ENCODE results near the gene OTUD6A.
"Not testable (repeated sequence)": the region's sequence is repeated elsewhere in the genome, so short reads cannot be mapped to it uniquely, and the experiment has no call there.

OTUD6A gene

DNA sequence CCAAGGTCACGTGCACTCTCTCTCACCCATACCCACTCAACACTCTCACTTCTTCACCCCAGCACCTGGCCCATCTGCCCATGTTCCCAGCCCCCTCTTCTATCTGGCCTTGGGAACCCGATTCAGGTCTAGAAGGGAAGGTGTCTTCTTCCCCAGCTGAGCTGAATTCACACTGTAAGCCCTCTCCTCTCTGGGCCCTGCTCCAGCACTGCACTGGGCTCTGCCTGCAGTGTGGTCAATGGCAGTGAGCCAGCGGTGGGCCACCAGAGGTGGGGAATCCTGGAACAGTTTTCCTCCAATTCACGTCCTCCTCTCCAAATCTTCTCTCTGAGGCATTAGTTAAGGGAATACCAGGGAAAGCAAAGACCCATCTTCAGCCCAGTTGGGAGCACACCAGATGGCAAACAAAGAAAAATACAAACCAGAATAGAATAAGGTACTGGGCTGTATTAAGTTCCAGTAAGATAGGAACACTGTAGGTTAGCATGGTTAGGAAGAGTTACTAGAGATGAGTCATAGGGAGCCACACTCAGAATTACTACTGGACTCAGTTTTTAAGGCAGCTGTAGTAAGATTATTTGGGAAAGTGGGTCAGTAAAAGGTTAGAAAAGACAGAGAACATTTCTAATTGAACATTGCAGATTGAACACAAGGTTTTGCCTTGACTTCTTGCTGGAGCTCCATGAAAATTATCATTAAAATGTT lies 17.6 kb upstream of the OTUD6A start:
- no peak overlapping the region for H3K27ac ChIP-seq
- no peak for DNase-seq (ENCODE audit: low read depth, low spot score)

DNA sequence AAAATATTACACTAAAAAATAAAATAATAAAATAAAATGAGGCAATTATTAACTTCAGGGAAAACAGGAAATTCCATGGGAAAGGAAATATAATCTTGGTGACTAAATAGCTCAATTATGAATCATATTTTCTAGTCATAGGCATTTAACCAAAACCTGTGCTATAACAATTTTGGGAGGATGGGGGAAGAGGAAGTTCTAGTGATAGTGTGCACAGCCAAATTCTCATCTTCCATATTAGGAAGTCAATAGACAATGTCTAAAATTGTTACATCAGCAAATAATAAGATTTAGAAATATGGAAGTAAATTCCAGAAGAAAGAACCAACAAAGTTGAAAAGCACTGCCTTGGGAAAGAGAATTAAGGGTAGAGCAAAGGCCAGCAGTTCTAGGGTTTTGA lies 15.3 kb upstream of the OTUD6A start:
- no peak for DNase-seq (ENCODE audit: low read depth, low spot score)
- peak overlapping the region; percentile 9 for H3K27ac ChIP-seq

- no peak for DNase-seq (ENCODE audit: low read depth, low spot score)
- no peak overlapping the region for H3K27ac ChIP-seq
Observed at GRCh38 chrX:70049406-70049805, 12.9 kb upstream of the OTUD6A start.

DNA sequence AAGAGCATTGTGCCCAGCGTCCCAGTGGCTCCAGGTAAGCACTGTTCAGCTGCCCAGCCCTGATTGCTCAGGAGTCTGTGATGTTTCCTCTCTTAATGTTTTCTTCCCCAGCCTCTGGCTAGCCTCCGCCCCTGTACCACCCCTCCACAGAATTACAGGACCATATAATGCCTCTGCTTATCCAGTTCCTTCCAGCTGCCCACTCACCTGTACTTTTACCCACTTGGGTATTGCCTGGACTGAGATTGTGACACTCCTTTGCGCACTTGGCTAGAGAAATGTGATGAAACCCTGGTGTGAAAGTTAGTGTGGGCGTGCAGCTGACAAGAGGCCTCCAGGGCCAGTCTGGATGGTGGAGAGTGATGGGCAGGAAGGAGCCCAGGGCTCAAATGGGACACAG lies 12.3 kb upstream of the OTUD6A start, which contains the start of gene AWAT2:
AWAT2 (minus strand) TSS at position 14 of the 400 bp plus-strand sequence; CDS start at position 8, 6 bp downstream.
- no peak for DNase-seq (ENCODE audit: low read depth, low spot score)
- no peak within 1 kb of the TSS for H3K27ac ChIP-seq

DNA sequence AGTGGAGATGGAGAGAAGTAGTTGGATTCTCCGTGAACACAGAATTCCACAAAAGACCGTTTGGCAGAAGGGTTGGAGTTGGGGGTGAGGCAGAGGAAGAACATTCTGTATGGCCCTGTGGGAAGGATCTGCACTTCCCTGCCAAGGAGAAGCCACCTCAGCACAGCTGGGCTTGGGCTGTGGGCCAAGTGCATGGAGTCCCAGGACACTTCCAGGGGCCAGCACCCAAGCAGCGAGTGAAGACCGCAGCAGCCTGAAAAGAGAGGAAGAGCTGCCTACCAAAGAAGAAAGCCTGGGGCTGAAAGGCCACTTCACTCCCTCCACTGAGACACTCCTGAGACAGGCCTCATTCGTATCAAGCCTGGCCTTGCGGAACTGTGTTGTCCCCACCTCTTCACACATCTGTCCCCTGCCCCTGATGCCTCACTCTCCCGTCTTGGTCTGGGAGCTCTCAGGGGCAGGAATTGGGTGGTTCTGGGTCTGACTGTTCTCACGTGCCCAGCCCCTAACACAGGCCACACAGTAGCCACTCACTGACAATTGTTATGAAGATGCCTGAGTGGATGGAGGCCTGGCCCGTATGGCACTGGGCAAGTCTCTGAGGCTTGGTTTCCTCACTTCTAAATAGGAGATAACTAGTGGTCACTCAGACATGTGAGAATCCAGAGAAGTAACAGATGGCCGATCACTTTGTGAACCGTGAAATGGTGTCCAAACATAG lies 9.2 kb upstream of the OTUD6A start:
- no peak overlapping the region for H3K27ac ChIP-seq
- DNase-seq (ENCODE audit: low read depth, low spot score), result no peak

GRCh38 chrX:70054391-70054790 lies 7.9 kb upstream of the OTUD6A start:
- H3K27ac ChIP-seq, result no peak overlapping the region
- no peak for DNase-seq (ENCODE audit: low read depth, low spot score)

DNA sequence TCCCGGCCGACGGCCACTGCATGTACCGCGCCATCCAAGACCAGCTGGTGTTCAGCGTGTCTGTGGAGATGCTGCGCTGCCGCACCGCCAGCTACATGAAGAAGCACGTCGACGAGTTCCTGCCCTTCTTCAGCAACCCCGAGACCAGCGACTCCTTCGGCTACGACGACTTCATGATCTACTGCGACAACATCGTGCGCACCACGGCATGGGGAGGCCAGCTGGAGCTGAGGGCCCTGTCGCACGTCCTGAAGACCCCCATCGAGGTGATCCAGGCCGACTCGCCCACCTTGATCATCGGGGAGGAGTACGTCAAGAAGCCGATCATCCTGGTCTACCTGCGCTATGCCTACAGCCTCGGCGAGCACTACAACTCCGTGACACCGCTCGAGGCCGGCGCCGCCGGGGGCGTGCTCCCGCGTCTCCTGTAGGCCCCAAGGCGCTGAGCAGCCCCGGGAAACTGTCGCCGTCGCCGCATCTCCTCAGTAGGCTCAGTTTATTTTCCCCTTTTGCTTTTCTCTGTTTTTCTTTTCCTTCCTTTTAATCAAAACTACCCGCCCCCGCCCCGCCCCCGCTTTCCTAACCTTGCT lies 799 bp downstream of the OTUD6A start:
- no peak overlapping the region for H3K27ac ChIP-seq
- DNase-seq (ENCODE audit: low read depth, low spot score), result no peak

- no peak overlapping the region for H3K27ac ChIP-seq
- DNase-seq (ENCODE audit: low read depth, low spot score), result no peak
Observed at GRCh38 chrX:70066646-70067045, 4.4 kb downstream of the OTUD6A start.

- H3K27ac ChIP-seq, result no peak overlapping the region
- no peak for DNase-seq (ENCODE audit: low read depth, low spot score)
Observed at GRCh38 chrX:70079297-70079696, 17.0 kb downstream of the OTUD6A start.

DNA sequence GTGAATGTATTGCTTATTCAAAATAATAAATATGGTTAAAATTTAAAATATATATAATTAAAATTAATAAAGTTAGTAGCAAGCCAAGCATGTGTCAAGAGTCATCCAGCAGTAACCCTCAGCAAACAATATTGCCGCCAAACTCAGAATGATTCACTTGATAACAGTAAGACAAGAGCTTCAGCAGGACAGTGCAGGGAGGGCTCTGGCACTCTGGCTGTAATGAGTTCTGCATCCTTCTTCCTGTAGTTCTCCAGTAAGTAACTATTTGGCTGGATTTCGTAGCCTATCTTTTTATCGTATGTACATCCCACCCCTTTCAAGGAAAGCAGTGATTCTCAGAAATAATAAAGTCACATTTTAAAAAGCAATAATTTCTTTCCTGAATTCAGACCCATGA lies 17.6 kb downstream of the OTUD6A start:
- DNase-seq (ENCODE audit: low read depth, low spot score), result no peak
- no peak overlapping the region for H3K27ac ChIP-seq

DNA sequence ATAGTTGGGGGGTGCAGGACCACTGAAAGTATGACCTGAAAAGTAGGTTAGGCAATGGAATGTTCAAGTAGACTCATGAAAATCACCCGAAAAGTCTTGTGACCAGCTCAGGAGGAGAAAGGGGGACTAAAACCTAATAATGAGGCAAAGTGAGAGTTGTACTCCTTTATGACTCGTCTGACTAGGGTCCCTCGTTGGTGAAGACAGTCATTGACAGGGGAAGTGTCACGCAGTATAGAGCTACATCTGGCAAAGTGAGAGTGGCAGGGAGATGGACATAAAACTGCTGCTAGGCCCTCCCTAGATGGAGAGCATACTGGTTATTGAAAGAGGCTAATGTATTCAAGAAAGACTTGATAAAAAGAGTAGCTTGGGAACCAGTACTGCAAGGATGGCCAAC lies 20.5 kb downstream of the OTUD6A start:
- H3K27ac ChIP-seq, result no peak overlapping the region
- DNase-seq (ENCODE audit: low read depth, low spot score), result no peak

GRCh38 chrX:70084592-70085240 lies 22.5 kb downstream of the OTUD6A start:
- no peak for DNase-seq (ENCODE audit: low read depth, low spot score)
- no peak overlapping the region for H3K27ac ChIP-seq

DNA sequence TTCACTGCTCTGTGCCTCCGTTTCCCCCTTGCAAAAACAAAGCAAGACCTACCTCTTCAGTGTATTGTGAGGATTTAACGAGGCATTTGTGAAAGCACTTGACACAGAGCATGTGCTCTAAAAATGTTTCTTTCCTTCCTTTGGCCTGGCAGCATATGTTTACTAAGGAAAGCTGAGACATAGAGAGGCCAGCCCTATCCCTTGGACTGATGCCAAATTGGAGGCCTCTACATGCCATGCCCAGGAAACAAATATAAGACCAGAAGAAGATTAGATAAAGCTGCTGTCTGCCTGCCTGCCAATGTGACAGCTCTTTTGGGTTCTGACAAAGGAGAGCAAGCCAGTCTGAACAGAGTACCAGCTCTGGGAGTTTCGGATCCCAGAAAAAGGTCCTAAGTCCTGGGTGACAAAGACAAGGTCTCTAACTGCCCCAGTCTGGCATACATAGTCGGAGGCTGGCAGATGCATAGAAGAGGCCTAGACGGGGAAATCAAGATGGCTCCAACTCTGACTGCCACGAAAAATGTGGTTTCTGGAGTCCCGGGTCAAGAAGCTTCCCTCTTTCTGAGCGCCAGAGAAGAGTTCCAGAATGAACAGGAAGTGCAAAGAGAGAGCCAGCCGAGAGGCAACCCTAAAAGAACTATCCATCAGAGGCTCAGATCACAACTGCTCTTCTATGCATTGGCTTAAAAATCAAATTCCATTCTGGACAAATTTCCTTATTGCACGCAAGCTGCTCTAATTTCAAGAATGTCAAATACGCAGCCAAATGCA lies 25.8 kb downstream of the OTUD6A start:
- no peak for DNase-seq (ENCODE audit: low read depth, low spot score)

DNA sequence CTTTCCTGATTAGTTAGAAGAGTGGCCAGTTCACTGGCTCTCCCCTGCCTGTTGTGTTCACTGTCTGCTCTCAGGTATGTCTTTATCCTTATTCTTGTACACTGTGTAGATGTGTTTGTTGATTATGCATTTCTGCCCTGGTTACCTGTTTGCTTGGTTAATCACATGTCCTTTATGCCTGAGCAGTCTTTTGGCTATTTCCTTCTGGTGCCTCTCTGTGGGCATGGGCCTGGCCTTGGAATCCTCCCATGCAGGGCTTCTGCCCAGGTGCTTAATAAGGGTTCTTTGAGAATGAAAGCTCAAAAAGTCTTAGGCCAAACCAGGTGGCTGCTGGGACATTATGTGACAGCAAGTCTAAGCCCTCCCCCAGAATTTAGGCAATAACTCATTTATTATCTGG lies 26.5 kb downstream of the OTUD6A start:
- H3K27ac ChIP-seq, result no peak overlapping the region
- no peak for DNase-seq (ENCODE audit: low read depth, low spot score)

More for the DNA sequence above, 25.8 kb downstream of the OTUD6A start:
- H3K27ac ChIP-seq, result no peak overlapping the region

DNA sequence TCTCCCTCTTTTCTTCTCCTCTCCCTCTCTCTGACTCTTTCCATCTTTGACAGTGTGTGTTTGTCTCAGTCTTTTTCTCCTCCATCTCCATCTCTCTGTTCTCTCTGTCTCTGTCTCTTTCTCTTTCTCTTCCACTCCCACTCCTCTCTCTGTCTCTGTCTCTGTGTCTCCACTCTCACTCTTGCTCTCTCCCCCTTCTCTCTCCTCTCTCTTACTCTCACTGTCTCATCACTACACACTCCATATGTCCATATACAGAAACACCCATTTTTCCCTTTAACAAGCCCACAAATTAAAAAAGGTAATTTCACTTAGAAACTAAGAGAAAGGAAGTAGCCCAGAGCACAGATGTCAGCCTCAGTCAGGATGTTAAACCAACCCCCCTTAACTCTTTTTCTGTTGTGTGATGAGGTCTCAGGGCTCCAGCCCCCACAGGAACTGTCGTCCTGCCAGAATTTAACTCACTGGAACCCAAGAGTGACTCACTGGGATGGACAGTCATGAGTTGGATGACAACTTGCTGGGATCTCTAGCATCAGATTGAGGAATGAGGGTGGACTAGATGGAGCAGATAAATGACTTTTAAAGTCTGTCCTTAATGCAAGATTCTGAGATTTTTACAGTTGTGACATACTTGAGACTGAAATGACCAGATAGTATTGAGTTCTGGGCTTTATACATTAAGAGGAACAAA lies 27.5 kb downstream of the OTUD6A start:
- no peak for DNase-seq (ENCODE audit: low read depth, low spot score)
- no peak overlapping the region for H3K27ac ChIP-seq

DNA sequence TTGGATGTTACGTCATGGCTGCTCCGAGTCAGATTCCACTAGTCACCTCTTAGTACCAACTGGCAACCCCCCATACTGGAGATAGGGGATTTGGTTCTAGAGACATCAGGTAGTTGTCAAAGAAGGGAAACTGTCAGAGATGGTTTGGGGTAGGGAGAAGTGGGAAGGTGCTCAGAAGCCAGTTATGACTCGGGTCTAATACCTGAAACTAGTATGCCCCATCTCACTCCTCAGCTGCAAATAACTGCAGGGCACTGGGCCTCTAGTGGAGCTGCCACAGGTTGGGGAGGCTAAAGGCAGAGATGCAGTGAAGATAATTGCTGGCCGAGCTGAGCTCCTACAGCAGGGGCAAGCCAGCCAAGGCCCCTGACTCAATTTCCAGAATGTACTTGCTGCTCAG lies 30.0 kb downstream of the OTUD6A start:
- no peak overlapping the region for H3K27ac ChIP-seq
- no peak for DNase-seq (ENCODE audit: low read depth, low spot score)

DNA sequence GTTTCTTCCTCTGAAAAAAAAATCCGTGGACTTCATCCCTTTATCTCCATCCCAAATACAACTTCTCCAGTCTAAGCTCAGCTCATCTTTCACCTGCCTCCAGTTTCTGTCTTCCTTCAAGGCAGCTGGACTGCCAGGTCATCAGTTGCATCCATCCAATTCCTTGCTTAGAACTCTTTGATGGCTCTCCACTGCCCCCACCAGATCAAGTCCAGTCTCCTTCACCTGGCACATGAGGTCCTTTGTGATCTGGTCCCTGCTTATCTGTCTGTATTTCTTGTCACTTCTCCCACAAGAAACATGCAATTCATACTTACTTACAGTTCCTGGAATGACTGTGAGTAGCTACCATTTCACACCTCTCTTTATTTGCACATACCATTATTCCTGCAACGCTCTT lies 33.8 kb downstream of the OTUD6A start:
- H3K27ac ChIP-seq, result no peak overlapping the region
- DNase-seq (ENCODE audit: low read depth, low spot score), result no peak

GRCh38 chrX:70105229-70105628 lies 43.0 kb downstream of the OTUD6A start:
- no peak for DNase-seq (ENCODE audit: low read depth, low spot score)
- H3K27ac ChIP-seq, result no peak overlapping the region

GRCh38 chrX:70111436-70112026 lies 49.3 kb downstream of the OTUD6A start:
- DNase-seq (ENCODE audit: low read depth, low spot score); H3K27ac ChIP-seq: not testable (repeated sequence)
